COR-L47 (cell line): ENCODE measurements around the gene UQCR11.

Source experiments
- DNase-seq: peaks from one replicate; lab custom pipeline; 2025; lab: John Stamatoyannopoulos, UW

Gene UQCR11

GRCh38 chr19:1590641-1591397, 14.4 kb downstream of the UQCR11 start:
- peak; percentile 25 for DNase-seq

DNA sequence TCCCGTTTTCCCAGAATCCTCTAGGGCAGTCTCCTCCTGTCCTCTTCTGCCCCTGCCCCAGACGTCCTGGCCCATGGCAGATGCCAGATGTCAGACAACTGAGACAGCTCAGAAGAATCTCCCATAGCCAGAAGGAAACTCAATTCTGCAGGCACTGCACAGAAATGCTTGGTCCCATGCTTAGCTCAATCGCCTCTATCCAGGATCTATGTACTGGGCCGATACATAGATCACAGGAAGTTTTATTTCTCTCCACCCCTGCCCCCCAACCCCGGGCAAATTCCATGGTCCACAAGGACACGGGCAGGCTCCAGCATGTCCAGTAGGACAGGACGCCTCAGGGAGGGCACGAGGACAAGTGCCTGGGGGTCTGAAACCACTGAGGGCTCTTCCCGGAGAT, 17.4 kb downstream of the UQCR11 start:
- DNase-seq = no peak

DNA sequence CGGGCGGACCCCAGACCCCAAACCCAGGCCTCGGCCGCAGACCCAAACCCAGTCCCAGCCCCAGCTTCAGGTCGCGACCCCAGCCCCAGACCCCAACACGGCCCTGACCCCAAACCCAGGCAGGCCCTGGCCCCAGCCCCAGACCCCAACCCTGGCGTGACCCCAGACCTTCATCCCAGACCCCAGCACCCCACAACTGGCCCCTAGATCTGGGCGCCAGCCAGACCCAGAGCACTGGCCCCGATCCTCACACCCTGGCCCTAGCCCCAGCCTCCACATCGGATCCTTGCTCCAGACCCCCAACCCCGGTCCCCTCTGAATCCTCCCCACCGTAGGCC, 20.1 kb downstream of the UQCR11 start:
- no peak for DNase-seq

- DNase-seq = no peak
Measured at GRCh38 chr19:1584500-1585242, 20.6 kb downstream of the UQCR11 start.

GRCh38 chr19:1582201-1582600, 23.1 kb downstream of the UQCR11 start:
- DNase-seq = peak; percentile 48

GRCh38 chr19:1580957-1581356, 24.3 kb downstream of the UQCR11 start:
- DNase-seq = no peak

- no peak for DNase-seq
Measured at GRCh38 chr19:1580382-1580781, 24.9 kb downstream of the UQCR11 start.

GRCh38 chr19:1579222-1579621, 26.0 kb downstream of the UQCR11 start:
- DNase-seq = no peak

DNA sequence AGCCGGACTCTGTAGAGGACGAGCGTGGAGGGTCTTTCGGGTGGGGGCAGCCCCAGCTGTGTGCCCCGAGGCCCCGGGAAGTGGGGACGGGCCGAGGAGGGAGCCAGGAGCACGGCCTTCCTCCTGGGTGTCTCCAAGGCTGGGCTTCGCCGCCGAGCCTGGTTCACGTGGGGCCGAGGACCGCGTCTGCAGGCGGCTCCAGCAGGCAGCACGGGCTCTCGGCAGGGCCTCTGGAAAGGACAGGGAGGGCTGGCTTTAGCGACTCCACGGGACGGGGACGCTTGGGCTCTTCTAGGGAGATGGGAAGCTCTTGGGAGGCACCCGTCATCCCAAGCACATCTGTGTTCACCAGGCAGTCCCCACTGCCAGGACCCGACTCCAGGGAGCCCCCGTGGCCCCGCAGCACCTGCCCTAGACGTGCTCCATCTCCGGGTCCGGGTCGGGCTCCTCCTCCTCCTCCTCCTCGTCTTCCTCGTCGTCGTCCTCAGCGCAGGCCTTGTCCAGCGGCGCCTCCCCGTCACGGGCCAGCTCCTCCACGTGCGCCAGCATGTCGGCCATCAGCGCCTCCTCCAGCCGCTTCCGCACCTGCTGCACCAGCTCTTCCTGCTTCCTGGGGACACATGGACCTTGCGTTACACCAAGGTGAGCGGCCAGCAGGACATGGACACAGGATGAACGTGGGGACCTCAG, 27.2 kb downstream of the UQCR11 start:
- DNase-seq = no peak

DNA sequence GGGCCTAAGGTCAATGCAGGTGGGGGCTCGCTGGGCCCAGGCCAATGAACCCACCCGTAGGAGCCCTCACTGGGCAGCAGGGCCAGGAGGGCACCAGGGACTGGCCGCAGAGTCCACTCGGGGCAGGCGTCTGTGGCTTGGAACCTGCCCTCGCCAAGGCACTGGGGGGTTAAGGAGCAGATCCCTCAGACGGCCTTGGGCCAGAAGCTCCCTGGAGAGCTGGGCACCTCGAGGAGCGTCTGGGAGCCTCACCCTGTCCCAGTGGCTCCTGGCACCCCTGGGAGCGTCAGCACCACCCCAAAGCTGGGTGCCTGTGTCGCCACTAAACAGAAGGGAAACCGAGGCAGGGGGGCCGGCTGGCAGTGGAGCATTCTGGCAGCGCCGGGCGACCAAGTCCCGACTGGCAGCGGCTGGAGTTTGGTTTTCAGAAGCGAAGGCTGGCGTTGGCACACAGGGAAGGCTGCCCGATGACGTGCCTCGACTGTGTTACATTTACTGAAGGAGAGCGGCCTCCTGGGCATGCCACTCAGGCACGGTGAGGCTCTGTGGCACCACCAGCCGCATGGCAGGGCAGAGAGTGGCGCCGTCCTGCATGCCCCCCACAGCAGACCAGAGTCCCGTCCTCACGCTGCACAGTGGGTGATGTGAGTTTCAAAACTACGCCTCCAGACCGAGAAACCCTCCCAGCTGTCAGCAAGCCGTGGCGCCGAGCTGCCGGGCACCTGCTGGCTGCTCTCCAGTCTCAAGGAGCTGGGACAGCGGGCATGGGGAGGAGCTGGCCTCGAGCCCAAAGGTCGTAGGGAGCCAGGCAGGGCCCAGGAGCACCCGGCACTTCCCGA, 28.0 kb downstream of the UQCR11 start:
- no peak for DNase-seq

DNA sequence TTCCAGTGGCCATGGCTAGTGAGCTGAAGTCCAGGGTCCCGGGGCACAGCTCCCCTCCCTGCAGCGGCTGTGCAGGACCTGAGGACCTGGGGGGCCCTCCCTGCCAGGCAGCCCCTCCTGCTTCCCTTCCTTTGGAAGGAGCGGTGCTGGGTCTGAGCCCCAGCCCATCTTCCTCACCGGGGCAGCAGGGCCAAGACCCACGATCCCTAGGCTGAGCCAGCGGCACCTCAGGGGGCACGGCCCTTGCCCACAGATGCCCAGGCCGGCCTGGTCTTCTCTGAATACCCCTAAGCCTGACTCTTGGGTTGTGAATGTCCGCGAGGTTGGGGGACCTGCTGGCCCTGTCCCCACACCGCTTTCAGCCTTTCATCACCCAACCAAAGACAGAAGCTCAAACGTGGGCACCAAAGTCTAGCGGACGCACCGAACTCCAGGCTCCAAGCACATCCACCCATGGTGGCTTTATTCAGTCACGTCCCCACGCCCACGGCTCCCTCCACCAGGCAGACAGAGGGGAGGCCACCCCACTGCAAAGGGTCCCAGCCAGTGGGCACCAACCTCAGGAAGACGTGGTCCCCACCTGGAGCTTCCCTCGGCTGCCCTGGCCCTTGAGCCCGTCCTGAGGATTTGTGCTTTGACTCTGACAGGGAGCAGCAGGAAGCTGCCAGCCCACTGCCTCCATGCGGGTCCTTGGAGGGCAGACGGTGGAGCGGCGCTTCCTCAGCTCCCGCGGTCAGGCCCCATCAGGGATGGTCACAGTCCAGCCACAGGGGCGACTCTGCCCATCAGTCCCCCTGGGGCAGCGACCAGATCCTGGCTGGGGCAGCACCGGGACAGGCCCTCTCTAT, 28.8 kb downstream of the UQCR11 start:
- no peak for DNase-seq

- DNase-seq = no peak
Measured at GRCh38 chr19:1575323-1576241, 29.7 kb downstream of the UQCR11 start.

DNA sequence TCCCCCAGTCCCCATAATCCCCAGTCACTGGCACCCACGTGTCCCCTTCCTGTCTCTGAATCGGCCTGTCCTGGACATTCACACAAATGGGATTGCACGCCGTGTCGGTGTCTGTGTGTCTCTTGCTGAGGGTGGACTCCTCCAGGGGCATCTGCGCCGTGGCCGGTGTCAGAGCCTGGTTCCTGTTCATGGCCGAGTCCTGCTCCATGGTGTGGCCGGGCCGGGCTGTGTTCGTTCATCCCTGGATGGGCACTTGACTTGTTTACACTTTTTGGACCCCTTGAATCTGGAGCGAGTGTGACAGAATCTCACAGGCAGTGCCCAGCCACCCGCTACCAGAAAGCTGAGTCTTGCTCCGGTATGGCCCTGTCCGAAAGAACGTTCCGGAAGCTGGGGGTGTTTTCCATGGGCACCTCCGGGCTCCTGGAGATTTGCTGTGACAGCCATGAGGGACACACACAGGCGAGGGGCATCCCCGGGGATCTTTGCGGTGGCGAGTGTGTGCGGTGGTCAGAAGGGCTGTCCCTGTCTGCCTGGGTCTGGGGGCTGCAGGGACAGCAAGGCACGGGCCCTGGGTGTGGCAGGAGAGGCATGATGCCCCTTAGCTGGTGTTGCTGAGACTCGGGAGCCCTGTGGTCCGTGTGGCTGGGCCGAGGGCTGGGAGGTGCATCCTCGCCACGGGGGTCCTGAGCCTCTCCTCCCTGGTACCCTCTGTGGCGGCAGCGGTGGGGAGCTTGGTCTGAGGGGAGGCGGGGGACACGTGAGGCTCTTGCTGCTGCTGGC, 30.7 kb downstream of the UQCR11 start:
- DNase-seq = no peak

- no peak for DNase-seq
Measured at GRCh38 chr19:1572795-1573194, 32.5 kb downstream of the UQCR11 start.

GRCh38 chr19:1571358-1571757, 33.9 kb downstream of the UQCR11 start:
- no peak for DNase-seq

DNA sequence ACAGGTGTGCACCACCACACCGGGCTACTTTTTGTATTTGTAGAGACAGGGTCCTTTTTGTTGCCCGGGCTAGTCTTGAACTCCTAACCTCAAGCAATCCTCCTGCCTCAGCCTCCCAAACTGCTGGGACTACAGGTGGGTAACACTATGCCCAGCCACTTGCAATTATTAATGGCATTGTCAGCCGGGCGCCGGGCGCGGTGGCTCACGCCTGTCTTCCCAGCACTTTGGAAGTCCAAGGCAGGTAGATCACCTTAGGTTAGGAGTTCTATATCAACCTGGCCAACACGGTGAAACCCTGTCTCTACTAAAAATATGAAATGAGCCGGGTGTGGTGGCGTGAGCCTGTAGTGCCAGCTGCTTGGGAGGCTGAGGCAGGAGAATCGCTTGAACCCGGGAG, 34.4 kb downstream of the UQCR11 start:
- DNase-seq = no peak

DNA sequence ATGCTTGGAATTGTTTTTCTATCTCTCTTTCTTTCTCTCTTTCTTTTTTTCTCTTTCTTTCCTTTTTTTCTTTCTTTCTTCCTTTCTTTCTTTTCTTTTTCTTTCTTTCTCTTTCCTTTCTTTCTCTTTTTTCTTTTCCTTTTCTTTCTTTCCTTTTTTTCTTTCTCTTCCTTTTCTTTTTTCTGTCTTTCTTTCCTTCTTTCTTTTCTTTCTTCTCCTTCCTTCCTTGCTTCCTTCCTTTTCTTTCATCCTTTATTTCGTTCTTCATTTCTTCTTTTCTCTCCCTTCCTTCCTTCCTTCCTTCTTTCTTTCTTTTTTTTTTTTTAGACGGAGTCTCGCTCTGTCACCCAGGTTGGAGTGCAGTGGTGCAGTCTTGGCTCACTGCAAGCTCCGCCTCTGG, 35.3 kb downstream of the UQCR11 start:
- no peak for DNase-seq

DNA sequence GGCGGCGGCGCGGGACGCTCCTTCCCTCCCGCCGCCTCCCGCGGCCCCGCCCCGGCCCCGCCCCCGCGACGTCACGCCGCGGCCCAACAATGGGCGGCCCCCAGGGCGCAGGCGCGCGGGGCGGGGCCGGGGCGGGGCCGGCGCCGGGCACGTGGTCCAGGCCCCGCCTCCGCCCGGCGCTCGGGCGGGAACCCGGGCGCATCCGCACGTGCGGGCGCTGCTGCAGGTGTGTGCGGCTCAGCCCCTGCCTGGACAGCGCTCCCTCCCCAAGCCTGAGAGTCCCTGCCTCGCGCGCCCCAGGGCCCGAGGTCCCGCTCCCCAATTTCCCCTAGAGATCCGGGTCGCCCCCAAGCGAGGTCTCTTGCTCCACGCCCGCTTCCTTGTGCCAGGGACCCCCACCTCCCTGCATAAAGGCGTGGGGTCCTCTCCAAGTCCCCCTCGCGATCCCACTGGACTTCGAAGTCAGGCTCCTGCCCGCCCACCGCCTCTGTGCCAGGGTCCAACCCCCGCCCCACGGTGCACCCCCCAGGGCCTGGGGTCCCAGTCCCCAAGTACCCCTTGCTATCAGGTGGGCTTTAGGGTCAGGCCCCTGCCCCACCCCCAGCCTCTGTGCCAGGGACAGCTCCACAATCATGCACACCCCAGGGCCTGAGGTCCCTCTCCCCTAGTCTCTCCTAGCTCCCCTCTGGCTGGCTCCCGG, 36.8 kb downstream of the UQCR11 start, which contains the start of gene MEX3D:
MEX3D (minus strand) TSS at position 6 of the 700 bp plus-strand sequence. CDS start 267 bp downstream, outside the sequence.
- peak; percentile 80 for DNase-seq

- no peak for DNase-seq
Measured at GRCh38 chr19:1567848-1568227, 37.4 kb downstream of the UQCR11 start.
